ENCODE results near the gene PTMA.

GRCh38 chr2:231689124-231689893 lies 19.0 kb upstream of the PTMA start:
- no peak for TF ChIP-seq POLR2A (IDR thresholded peaks at IDR 0.05)
- no peak for TF ChIP-seq CTCF (IDR thresholded peaks at IDR 0.05)
- TF ChIP-seq POLR2AphosphoS5 (IDR thresholded peaks at IDR 0.05): no peak
